B cell (primary cell): Measurements from ENCODE around the gene FAM120B. TPM values are rescaled to one million over a fixed set of nuclear protein-coding genes. Genes with fewer than 3 reads are reported as not detected.

Experiments
- ATAC-seq: fragments of 200-7000 bp; cut with Tn5 transposase; one replicate; pipeline ENCODE4 v1.10.0; 2021; ENCODE audit warnings: low read depth, mild to moderate bottlenecking, moderate number of reproducible peaks, moderate library complexity
- CTCF ChIA-PET: fragments of 350-600 bp; sonication (Branson Sonifier 250); formaldehyde crosslinking; loops from one replicate; lab custom pipeline; 2021; ENCODE audit warnings: antibody characterized with exemption, inconsistent platforms; lab: Charles Lee
- POLR2A ChIA-PET: fragments of 350-600 bp; sonication (Branson Sonifier 250); formaldehyde crosslinking; loops from one replicate; lab custom pipeline; 2021; ENCODE audit warnings: antibody characterized with exemption; lab: Charles Lee
- DNase-seq: peaks from one replicate; pipeline ENCODE4 v3.0.0; 2013
- H2AFZ ChIP-seq: 2 replicates; pipeline ENCODE4 v1.6.1; 2012; ENCODE audit warnings: mild to moderate bottlenecking, low read depth, low read length; ENCODE audit not compliant: insufficient read depth, poor library complexity, severe bottlenecking
- H3K27ac ChIP-seq, 2 donors: 1 replicate in 1 of 2; 2 replicates in 1 of 2; pipeline ENCODE4 v1.5.1; 2012 to 2013; ENCODE audit warnings: low read length in 2 of 2, mild to moderate bottlenecking in 2 of 2, moderate library complexity in 1 of 2
- H3K27me3 ChIP-seq, 4 experiments: fragments of 200-600 bp in 1 of 4; sonication (generic) in 1 of 4; replicated peaks in 1 of 4; 1 replicate in 2 of 4; 2 replicates in 2 of 4; pipeline versions ENCODE4 v1.6.1 to v1.7.0; 2013 to 2016; ENCODE audit warnings: low read length in 3 of 4, mild to moderate bottlenecking in 2 of 4, mixed read lengths in 1 of 4, moderate library complexity in 1 of 4; ENCODE audit not compliant: insufficient read depth in 4 of 4, control insufficient read depth in 3 of 4; ENCODE audit errors: control extremely low read depth in 1 of 4
- H3K36me3 ChIP-seq, 2 experiments: replicated peaks in 1 of 2; 1 replicate in 1 of 2; 2 replicates in 1 of 2; pipeline versions ENCODE4 v1.6.1 to v1.7.1; 2013; ENCODE audit warnings: low read length in 1 of 2; ENCODE audit not compliant: insufficient read depth in 2 of 2, control insufficient read depth in 1 of 2; ENCODE audit errors: control extremely low read depth in 1 of 2, extremely low read depth in 1 of 2
- H3K4me1 ChIP-seq, 2 donors: fragments of 200-600 bp in 1 of 2; sonication (generic) in 1 of 2; 1 replicate in 1 of 2; 2 replicates in 1 of 2; pipeline versions ENCODE4 v1.5.1 to v1.6.1; 2013 to 2017; ENCODE audit warnings: low read length in 2 of 2; ENCODE audit not compliant: control insufficient read depth in 2 of 2, insufficient read depth in 2 of 2
- H3K4me2 ChIP-seq: replicated peaks from 2 replicates; pipeline ENCODE3; 2012; ENCODE audit warnings: mild to moderate bottlenecking, low read depth, low read length; ENCODE audit not compliant: poor library complexity, severe bottlenecking
- H3K4me3 ChIP-seq, 5 experiments: fragments of 200-600 bp in 1 of 5; sonication (generic) in 1 of 5; 1 replicate in 3 of 5; 2 replicates in 2 of 5; pipeline versions ENCODE4 v1.5.1 to v1.7.0; 2011 to 2016; ENCODE audit warnings: low read length in 4 of 5, mild to moderate bottlenecking in 4 of 5, low read depth in 2 of 5, control low read depth in 1 of 5, moderate library complexity in 1 of 5; ENCODE audit not compliant: insufficient read depth in 1 of 5; ENCODE audit errors: control extremely low read depth in 1 of 5, extremely low read depth in 1 of 5
- H3K79me2 ChIP-seq: fragments of 200-600 bp; sonication (generic); one replicate; pipeline ENCODE4 v1.6.0; 2016; ENCODE audit warnings: low read length; ENCODE audit not compliant: control insufficient read depth, insufficient read depth
- H3K9ac ChIP-seq: fragments of 200-600 bp; sonication (generic); 2 replicates; pipeline ENCODE4 v1.6.1; 2017; ENCODE audit warnings: mild to moderate bottlenecking, low read length, moderate library complexity
- H3K9me3 ChIP-seq, 3 donors: one replicate each; pipeline versions ENCODE4 v1.6.1 to v1.7.1; 2013; ENCODE audit warnings: low read length in 2 of 3; ENCODE audit not compliant: control insufficient read depth in 2 of 3, insufficient read depth in 1 of 3; ENCODE audit errors: control extremely low read depth in 1 of 3
- H4K20me1 ChIP-seq: 2 replicates; pipeline ENCODE4 v1.6.0; 2012; ENCODE audit warnings: mild to moderate bottlenecking, low read length; ENCODE audit not compliant: insufficient read depth, control insufficient read depth, poor library complexity, severe bottlenecking
- H3K27ac Mint-ChIP-seq: one replicate; pipeline ENCODE4 v1.8.0; 2021; ENCODE audit warnings: mixed read lengths
- H3K27me3 Mint-ChIP-seq: one replicate; pipeline ENCODE4 v1.8.0; 2021; ENCODE audit warnings: mixed read lengths
- H3K4me1 Mint-ChIP-seq: one replicate; pipeline ENCODE4 v1.8.0; 2021; ENCODE audit warnings: mixed read lengths
- H3K4me3 Mint-ChIP-seq: one replicate; pipeline ENCODE4 v1.8.0; 2021; ENCODE audit warnings: mixed read lengths
- H3K9me3 Mint-ChIP-seq: one replicate; pipeline ENCODE4 v1.8.0; 2022; ENCODE audit warnings: mixed read lengths; ENCODE audit not compliant: insufficient read depth
- CTCF ChIP-seq: fragments of 200-600 bp; IDR thresholded peaks from one replicate; pipeline ENCODE4 v1.8.0; 2022; ENCODE audit warnings: antibody characterized with exemption, mild to moderate bottlenecking
- EZH2 ChIP-seq: IDR thresholded peaks from 2 replicates; pipeline ENCODE4 v1.6.1; 2012; ENCODE audit warnings: borderline replicate concordance, low read depth, mild to moderate bottlenecking, moderate library complexity, low read length; ENCODE audit not compliant: insufficient read depth, poor library complexity, severe bottlenecking
- WGBS: methylation state at CpG from one replicate; pipeline ENCODE4 v1.1.5; 2013; ENCODE audit warnings: missing lambda C conversion rate; ENCODE audit not compliant: insufficient coverage; 5-methylcytosine and 5-hydroxymethylcytosine counted together
- intact Hi-C: fragments of 100-400 bp; cut with micrococcal nuclease; formaldehyde crosslinking; loops from one replicate; pipeline ENCODE4 v1.10.0; 2022
- polyA plus RNA-seq: library from polyadenylated mRNA; depleted of rRNA; stranded (reverse); fragments of >200 nt; gene quantifications from 2 replicates; pipeline ENCODE4 v1.2.3, GENCODE V29; 2012
- total RNA-seq, 2 donors: library from RNA; stranded (reverse); fragments of 120-200 nt in 1 of 2; gene quantifications; 1 replicate in 1 of 2; 2 replicates in 1 of 2; pipeline versions ENCODE4 v1.2.3 to v1.2.4, GENCODE V29; 2013 to 2022

FAM120B gene
- total and polyA plus RNA-seq, 2 donors (not counting 1 experiment from before 2014, with no cell fraction given) = 12.5 to 51.7 TPM

GRCh38 chr6:170313716-170314295, 7.2 kb downstream of the FAM120B start:
- H3K4me1 Mint-ChIP-seq = peaks cover 33% of the 10 kb centered on the region
- H3K4me2 ChIP-seq = no peak overlapping the region
- no peaks in the 10 kb centered on the region for H3K27me3 Mint-ChIP-seq
- no peak overlapping the region for H3K4me3 Mint-ChIP-seq
- H4K20me1 ChIP-seq = peaks cover 87% of the 10 kb centered on the region
- no peak for ATAC-seq
- DNase-seq = no peak
- H3K4me3 ChIP-seq = no peak overlapping the region
- POLR2A ChIA-PET = no interaction called here
- H3K9me3 ChIP-seq = no peaks in the 10 kb centered on the region
- peaks cover 79% of the 10 kb centered on the region for H3K79me2 ChIP-seq
- peaks cover 0 to 12% of the 10 kb centered on the region in 2 donors for H3K4me1 ChIP-seq
- no peaks in the 10 kb centered on the region for H3K27me3 ChIP-seq
- intact Hi-C loops = no loop called here
- 100% methylated on average over 2 of the region's 6 CpGs for WGBS
- H3K36me3 ChIP-seq = peaks cover 0 to 23% of the 10 kb centered on the region in 2 experiments
- no peak overlapping the region for H2AFZ ChIP-seq
- TF ChIP-seq CTCF (no peak), EZH2 (no peak)
- no peaks in the 10 kb centered on the region for H3K9me3 Mint-ChIP-seq
- CTCF ChIA-PET = no interaction called here
- no peak overlapping the region for H3K27ac ChIP-seq
- H3K9ac ChIP-seq = no peak overlapping the region
- no peak overlapping the region for H3K27ac Mint-ChIP-seq

GRCh38 chr6:170314983-170315382, 8.4 kb downstream of the FAM120B start:
- Mint-ChIP-seq H3K27me3 (no peaks in the 10 kb centered on the region), H3K4me1 (peaks cover 33% of the 10 kb centered on the region), H3K27ac (no peak overlapping the region), H3K4me3 (no peak overlapping the region), H3K9me3 (no peaks in the 10 kb centered on the region)
- Histone ChIP-seq H3K9ac (no peak overlapping the region), H3K9me3 (no peaks in the 10 kb centered on the region), H3K4me3 (no peak overlapping the region), H3K36me3 (peaks cover 0 to 26% of the 10 kb centered on the region in 2 experiments), H3K4me2 (no peak overlapping the region), H3K27ac (no peak overlapping the region), H3K79me2 (peaks cover 75% of the 10 kb centered on the region), H3K27me3 (no peaks in the 10 kb centered on the region), H2AFZ (no peak overlapping the region), H3K4me1 (peaks cover 0 to 5% of the 10 kb centered on the region in 2 donors), H4K20me1 (peaks cover 84% of the 10 kb centered on the region)
- no peak for ATAC-seq
- POLR2A ChIA-PET = no interaction called here
- WGBS = 97% methylated on average over 5 of the region's 5 CpGs
- DNase-seq = no peak
- CTCF ChIA-PET = no interaction called here
- intact Hi-C loops = no loop called here
- TF ChIP-seq EZH2 = no peak
- no peak for TF ChIP-seq CTCF
